HCT116 (cell line): ENCODE data around the gene B3GALT5. TPM values are rescaled to one million over a fixed set of nuclear protein-coding genes. Genes with fewer than 3 reads are reported as not detected.

Experiments used
- ATAC-seq: fragments of 200-7000 bp; cut with Tn5 transposase; 2 replicates; pipeline ENCODE4 v1.9.1; 2020; ENCODE audit warnings: mild to moderate bottlenecking, moderate library complexity
- BruUV-seq: library from RNA; stranded (reverse); fragments of 400-500 nt; replicated peaks from 2 replicates; lab custom pipeline; 2021; lab: Mats Ljungman, UMichigan
- CTCF ChIA-PET: fragments of 300-600 bp; sonication (Branson Sonifier 250); formaldehyde crosslinking; loops from one replicate; lab custom pipeline; 2021; ENCODE audit warnings: antibody characterized with exemption; lab: Charles Lee
- POLR2A ChIA-PET: fragments of 300-600, 350-600 bp; sonication (Branson Sonifier 250); formaldehyde crosslinking; loops from one replicate; lab custom pipeline; 2021; ENCODE audit warnings: antibody characterized with exemption; lab: Charles Lee
- RAD21 ChIA-PET, 2 experiments: fragments of 300-600 bp; sonication (Branson Sonifier 250); formaldehyde crosslinking; loops; one replicate each; lab custom pipeline; 2023; ENCODE audit warnings: low total read pairs in 2 of 2; ENCODE audit not compliant: uncharacterized antibody in 2 of 2, unreplicated experiment in 2 of 2, low non-redundant PET in 1 of 2; lab: Charles Lee
- DNase-seq: peaks from one replicate; pipeline ENCODE4 v3.0.0-alpha.2; 2010; ENCODE audit warnings: low read depth, low spot score
- H2AFZ ChIP-seq: fragments of 200-600 bp; shearing (Covaris generic), sonication (generic); 2 replicates; pipeline ENCODE4 v1.6.1; 2017; ENCODE audit warnings: low read depth, mixed run types, mixed read lengths, antibody characterized with exemption, low read length; ENCODE audit not compliant: poor library complexity, severe bottlenecking
- H3K27ac ChIP-seq: 2 replicates; pipeline ENCODE4 v1.5.1; 2012; ENCODE audit warnings: low read depth, low read length
- H3K27me3 ChIP-seq: fragments of 200-600 bp; sonication (generic); 2 replicates; pipeline ENCODE4 v1.6.1; 2016; ENCODE audit warnings: mixed run types, low read length, mixed read lengths; ENCODE audit not compliant: insufficient read depth
- H3K36me3 ChIP-seq, 2 experiments: fragments of 200-500 bp in 1 of 2; fragments of 200-600 bp in 1 of 2; sonication (Bioruptor generic) in 1 of 2; sonication (generic) in 1 of 2; 2 replicates each; pipeline versions ENCODE4 v1.5.1 to v1.6.1; 2014 to 2016; ENCODE audit warnings: low read length in 2 of 2, inconsistent platforms in 1 of 2, mixed read lengths in 1 of 2, mixed run types in 1 of 2; ENCODE audit not compliant: insufficient read depth in 2 of 2, control insufficient read depth in 1 of 2
- H3K4me1 ChIP-seq, 2 experiments: fragments of 200-600 bp in 1 of 2; sonication (generic) in 1 of 2; 2 replicates each; pipeline versions ENCODE4 v1.5.1 to v1.6.1; 2012 to 2017; ENCODE audit warnings: low read length in 2 of 2, inconsistent platforms in 1 of 2, mild to moderate bottlenecking in 1 of 2, mixed read lengths in 1 of 2, mixed run types in 1 of 2, moderate library complexity in 1 of 2; ENCODE audit not compliant: insufficient read depth in 2 of 2, control insufficient read depth in 1 of 2
- H3K4me2 ChIP-seq: fragments of 200-600 bp; sonication (generic); 2 replicates; pipeline ENCODE4 v1.6.1; 2017; ENCODE audit warnings: mixed run types, low read length, mixed read lengths
- H3K4me3 ChIP-seq, 2 experiments: fragments of 200-600 bp in 1 of 2; sonication (generic) in 1 of 2; replicated peaks in 1 of 2; 2 replicates each; pipeline ENCODE4 v1.5.1; 2011 to 2016; ENCODE audit warnings: low read length in 2 of 2, control low read depth in 1 of 2, low read depth in 1 of 2, mild to moderate bottlenecking in 1 of 2, mixed read lengths in 1 of 2, mixed run types in 1 of 2
- H3K79me2 ChIP-seq: fragments of 200-600 bp; sonication (generic); 2 replicates; pipeline ENCODE4 v1.6.1; 2017; ENCODE audit warnings: mild to moderate bottlenecking, mixed run types, low read length, moderate library complexity, mixed read lengths; ENCODE audit not compliant: insufficient read depth
- H3K9ac ChIP-seq: fragments of 200-600 bp; sonication (generic); 2 replicates; pipeline ENCODE4 v1.6.1; 2016; ENCODE audit warnings: low read length, mixed read lengths
- H3K9me2 ChIP-seq: fragments of 200-600 bp; sonication (generic), shearing (Covaris generic); 2 replicates; pipeline ENCODE4 v1.6.1; 2017; ENCODE audit warnings: mixed run types, mild to moderate bottlenecking, moderate library complexity; ENCODE audit not compliant: insufficient read depth
- H3K9me3 ChIP-seq, 2 experiments: fragments of 200-500 bp in 1 of 2; fragments of 200-600 bp in 1 of 2; sonication (Bioruptor generic) in 1 of 2; sonication (generic) in 1 of 2; 2 replicates each; pipeline ENCODE4 v1.6.1; 2014 to 2017; ENCODE audit warnings: low read length in 2 of 2, mixed read lengths in 2 of 2, inconsistent platforms in 1 of 2, low read depth in 1 of 2, mild to moderate bottlenecking in 1 of 2, mixed run types in 1 of 2, moderate library complexity in 1 of 2; ENCODE audit not compliant: control insufficient read depth in 1 of 2, insufficient read depth in 1 of 2
- H4K20me1 ChIP-seq: fragments of 200-600 bp; sonication (generic), shearing (Covaris generic); 2 replicates; pipeline ENCODE4 v1.6.1; 2017; ENCODE audit warnings: mixed run types, mild to moderate bottlenecking, moderate library complexity; ENCODE audit not compliant: insufficient read depth
- EGR1 ChIP-seq: IDR thresholded peaks from 2 replicates; pipeline ENCODE4 v1.6.1; 2012; ENCODE audit warnings: low read depth
- ELF1 ChIP-seq: IDR thresholded peaks from 2 replicates; pipeline ENCODE4 v1.6.1; 2012; ENCODE audit warnings: low read depth, borderline replicate concordance
- EZH2 ChIP-seq: fragments of 200-600 bp; sonication (generic); IDR thresholded peaks from 2 replicates; pipeline ENCODE4 v1.6.1; 2017; ENCODE audit warnings: antibody characterized with exemption, mixed run types
- FOSL1 ChIP-seq: IDR thresholded peaks from 2 replicates; pipeline ENCODE4 v1.6.1; 2012; ENCODE audit warnings: low read depth
- JUND ChIP-seq: IDR thresholded peaks from 2 replicates; pipeline ENCODE4 v1.6.1; 2012
- POLR2AphosphoS5 ChIP-seq: IDR thresholded peaks from 2 replicates; pipeline ENCODE4 v1.6.1; 2011; ENCODE audit warnings: mild to moderate bottlenecking, low read depth, low read length, moderate library complexity
- RAD21 ChIP-seq: IDR thresholded peaks from 2 replicates; pipeline ENCODE4 v1.6.1; 2012; ENCODE audit warnings: low read depth, mild to moderate bottlenecking
- SIN3A ChIP-seq: IDR thresholded peaks from 2 replicates; pipeline ENCODE4 v1.6.1; 2012; ENCODE audit warnings: low read depth
- SP1 ChIP-seq: IDR thresholded peaks from 2 replicates; pipeline ENCODE4 v1.6.1; 2012; ENCODE audit warnings: low read depth
- SRF ChIP-seq: IDR thresholded peaks from 2 replicates; pipeline ENCODE4 v1.6.1; 2012; ENCODE audit warnings: low read depth
- TCF7L2 ChIP-seq: IDR thresholded peaks from 2 replicates; pipeline ENCODE4 v1.7.0; 2011; ENCODE audit warnings: borderline replicate concordance, inconsistent platforms; ENCODE audit not compliant: insufficient read depth, insufficient read length; ENCODE audit errors: extremely low read depth
- YY1 ChIP-seq: IDR thresholded peaks from 2 replicates; pipeline ENCODE4 v1.6.1; 2011; ENCODE audit warnings: low read length, low read depth, moderate library complexity, mild to moderate bottlenecking; ENCODE audit not compliant: insufficient replicate concordance; ENCODE audit errors: extremely low read depth
- ZFX ChIP-seq: fragments of 450-650 bp; IDR thresholded peaks from 2 replicates; pipeline ENCODE4 v1.6.1; 2017
- ZNF274 ChIP-seq: fragments of 200-500 bp; sonication (Bioruptor generic); IDR thresholded peaks from 2 replicates; pipeline ENCODE4 v1.6.1; 2014; ENCODE audit warnings: mild to moderate bottlenecking, low read depth, low read length, inconsistent platforms
- intact Hi-C: fragments of 100-400 bp; cut with micrococcal nuclease; formaldehyde crosslinking; loops from 2 replicates; pipeline ENCODE4 v1.10.0; 2022
- total RNA-seq: library from RNA; stranded (reverse); gene quantifications from one replicate; pipeline ENCODE4 v1.2.1, GENCODE V29; 2021; ENCODE audit not compliant: unreplicated experiment
- TF ChIP-seq, protein P1 (sequence below): IDR thresholded peaks from 2 replicates; pipeline ENCODE4 v1.6.1; 2012
- TF ChIP-seq, protein P2 (sequence below): IDR thresholded peaks from 2 replicates; pipeline ENCODE4 v1.6.1; 2011; ENCODE audit warnings: mild to moderate bottlenecking, low read length, moderate library complexity; ENCODE audit not compliant: insufficient replicate concordance; ENCODE audit errors: extremely low read depth

The B3GALT5 gene
- total RNA-seq, 1 experiment from 2014 or later, result 1.2 TPM

DNA sequence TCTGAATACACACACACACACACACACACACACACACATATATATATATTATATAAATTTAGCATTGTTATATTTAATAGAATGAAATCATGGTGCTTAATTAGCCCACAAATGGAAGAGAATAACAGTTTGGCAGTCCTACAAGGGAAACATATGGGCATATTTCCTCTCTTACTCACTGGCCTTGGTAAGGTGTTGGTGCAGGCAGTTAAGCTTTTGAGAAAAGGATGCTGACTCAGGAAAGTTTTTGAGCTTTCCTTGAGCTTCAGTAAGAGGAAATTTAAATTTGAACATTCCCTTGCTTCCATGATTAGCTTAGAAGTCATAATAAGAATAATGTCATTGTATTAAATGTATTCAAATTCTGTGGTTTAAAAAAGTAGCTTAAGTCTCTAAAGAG is 37.0 kb upstream of the B3GALT5 start:
- H3K9ac ChIP-seq, result no peak overlapping the region
- intact Hi-C loops, result no loop called here
- H3K27ac ChIP-seq, result no peak overlapping the region
- H3K4me3 ChIP-seq, result no peak overlapping the region
- ChIA-PET RAD21 (no interaction called here), CTCF (no interaction called here)
- DNase-seq, result no peak
- H3K4me2 ChIP-seq, result no peak overlapping the region
- TF ChIP-seq EZH2 (no peak), FOSL1 (no peak)
- TF ChIP-seq, all 23 proteins: peak for 0
- POLR2A ChIA-PET, result interaction anchor here (1.5 kb wide), 1 partner anchor 58 kb away, joined by 3 read pairs; no protein-coding TSS in a partner anchor
- Histone ChIP-seq H3K4me1 (no peaks in the 10 kb centered on the region), H3K36me3 (no peaks in the 10 kb centered on the region), H3K27me3 (no peaks in the 10 kb centered on the region), H3K79me2 (no peaks in the 10 kb centered on the region), H3K9me2 (no peaks in the 10 kb centered on the region), H2AFZ (no peak overlapping the region), H4K20me1 (no peaks in the 10 kb centered on the region), H3K9me3 (no peaks in the 10 kb centered on the region)
- ATAC-seq, result no peak
- no TSS peak for BruUV-seq

DNA sequence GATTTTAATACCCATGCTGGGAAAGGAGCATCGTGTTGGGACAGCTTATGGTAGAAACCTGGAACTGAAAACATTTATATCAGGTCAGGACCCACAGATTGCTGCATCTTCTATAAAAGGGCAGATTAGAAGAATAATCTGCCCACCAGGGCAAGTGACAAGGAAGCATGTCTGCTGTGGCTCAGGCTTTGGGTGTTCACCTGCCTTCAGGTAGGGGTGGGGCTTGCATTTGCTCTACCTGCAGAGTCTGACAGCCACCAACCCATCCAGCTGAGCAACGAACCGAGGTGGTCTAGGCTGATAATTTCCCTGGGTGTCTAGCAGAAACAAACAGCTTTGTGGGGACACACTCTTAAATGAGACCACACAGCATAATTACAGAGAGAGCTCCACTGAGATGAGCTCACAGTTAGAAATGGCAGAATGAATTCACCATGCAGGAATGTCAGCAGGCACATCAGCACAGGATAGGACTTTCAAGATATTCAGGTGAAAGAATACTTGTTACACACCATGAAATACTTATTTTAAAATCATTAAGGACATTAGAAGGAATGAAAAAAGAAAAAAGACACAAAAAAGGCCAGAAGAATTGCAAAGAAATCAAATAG is 36.1 kb upstream of the B3GALT5 start:
- no peaks in the 10 kb centered on the region for H3K27me3 ChIP-seq
- TF ChIP-seq JUND (no peak), EGR1 (no peak), FOSL1 (no peak), SP1 (no peak), EZH2 (no peak), ZNF274 (no peak), SRF (no peak), RAD21 (no peak), TCF7L2 (no peak), YY1 (no peak), ZFX (no peak), POLR2AphosphoS5 (no peak), SIN3A (no peak), ELF1 (no peak)
- TF ChIP-seq, protein P1, sequence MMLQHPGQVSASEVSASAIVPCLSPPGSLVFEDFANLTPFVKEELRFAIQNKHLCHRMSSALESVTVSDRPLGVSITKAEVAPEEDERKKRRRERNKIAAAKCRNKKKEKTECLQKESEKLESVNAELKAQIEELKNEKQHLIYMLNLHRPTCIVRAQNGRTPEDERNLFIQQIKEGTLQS, result no peak
- TF ChIP-seq, protein P2, sequence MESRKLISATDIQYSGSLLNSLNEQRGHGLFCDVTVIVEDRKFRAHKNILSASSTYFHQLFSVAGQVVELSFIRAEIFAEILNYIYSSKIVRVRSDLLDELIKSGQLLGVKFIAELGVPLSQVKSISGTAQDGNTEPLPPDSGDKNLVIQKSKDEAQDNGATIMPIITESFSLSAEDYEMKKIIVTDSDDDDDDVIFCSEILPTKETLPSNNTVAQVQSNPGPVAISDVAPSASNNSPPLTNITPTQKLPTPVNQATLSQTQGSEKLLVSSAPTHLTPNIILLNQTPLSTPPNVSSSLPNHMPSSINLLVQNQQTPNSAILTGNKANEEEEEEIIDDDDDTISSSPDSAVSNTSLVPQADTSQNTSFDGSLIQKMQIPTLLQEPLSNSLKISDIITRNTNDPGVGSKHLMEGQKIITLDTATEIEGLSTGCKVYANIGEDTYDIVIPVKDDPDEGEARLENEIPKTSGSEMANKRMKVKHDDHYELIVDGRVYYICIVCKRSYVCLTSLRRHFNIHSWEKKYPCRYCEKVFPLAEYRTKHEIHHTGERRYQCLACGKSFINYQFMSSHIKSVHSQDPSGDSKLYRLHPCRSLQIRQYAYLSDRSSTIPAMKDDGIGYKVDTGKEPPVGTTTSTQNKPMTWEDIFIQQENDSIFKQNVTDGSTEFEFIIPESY, result no peak
- intact Hi-C loops, result no loop called here
- no peak overlapping the region for H3K4me2 ChIP-seq
- DNase-seq, result no peak
- H3K9me2 ChIP-seq, result no peaks in the 10 kb centered on the region
- CTCF ChIA-PET, result no interaction called here
- POLR2A ChIA-PET, result no interaction called here
- ATAC-seq, result no peak
- H3K9ac ChIP-seq, result no peak overlapping the region
- no peak overlapping the region for H3K27ac ChIP-seq
- H3K4me3 ChIP-seq, result no peak overlapping the region
- H3K4me1 ChIP-seq, result no peaks in the 10 kb centered on the region
- no peak overlapping the region for H2AFZ ChIP-seq
- BruUV-seq, result no TSS peak
- no peaks in the 10 kb centered on the region for H3K79me2 ChIP-seq
- H4K20me1 ChIP-seq, result no peaks in the 10 kb centered on the region
- H3K36me3 ChIP-seq, result no peaks in the 10 kb centered on the region
- no peaks in the 10 kb centered on the region for H3K9me3 ChIP-seq
- RAD21 ChIA-PET, result no interaction called here
